ENCODE measurements around the gene OR2H2.

DNA sequence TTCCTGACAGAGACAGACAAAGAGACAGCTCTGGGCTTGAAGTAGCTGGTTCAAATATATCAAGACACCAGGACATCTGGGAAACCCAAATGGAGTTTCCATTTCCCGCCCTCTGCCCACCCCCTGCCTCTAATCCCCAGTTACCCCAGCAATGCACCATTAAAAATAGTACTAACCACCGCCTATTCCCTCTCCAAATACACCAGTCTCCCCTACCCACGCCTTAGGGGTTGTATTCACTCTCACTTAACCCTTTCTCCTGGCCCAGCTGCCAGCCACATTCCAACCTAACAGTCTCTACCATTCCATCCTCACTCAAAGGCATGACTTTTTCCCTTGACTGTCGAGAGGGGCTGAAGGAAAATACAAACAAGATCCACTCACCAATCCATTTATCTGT is 25.6 kb downstream of the OR2H2 start:
- TF ChIP-seq EP300 (IDR thresholded peaks at IDR 0.05; ENCODE audit: borderline replicate concordance): no peak
- TF ChIP-seq TCF12 (IDR thresholded peaks at IDR 0.05; ENCODE audit: low read depth): no peak
